ENCODE data around the gene STRIP2.
A peak's percentile ranks its signal among the peaks of the same experiment; 100 is the strongest.

The STRIP2 gene

DNA sequence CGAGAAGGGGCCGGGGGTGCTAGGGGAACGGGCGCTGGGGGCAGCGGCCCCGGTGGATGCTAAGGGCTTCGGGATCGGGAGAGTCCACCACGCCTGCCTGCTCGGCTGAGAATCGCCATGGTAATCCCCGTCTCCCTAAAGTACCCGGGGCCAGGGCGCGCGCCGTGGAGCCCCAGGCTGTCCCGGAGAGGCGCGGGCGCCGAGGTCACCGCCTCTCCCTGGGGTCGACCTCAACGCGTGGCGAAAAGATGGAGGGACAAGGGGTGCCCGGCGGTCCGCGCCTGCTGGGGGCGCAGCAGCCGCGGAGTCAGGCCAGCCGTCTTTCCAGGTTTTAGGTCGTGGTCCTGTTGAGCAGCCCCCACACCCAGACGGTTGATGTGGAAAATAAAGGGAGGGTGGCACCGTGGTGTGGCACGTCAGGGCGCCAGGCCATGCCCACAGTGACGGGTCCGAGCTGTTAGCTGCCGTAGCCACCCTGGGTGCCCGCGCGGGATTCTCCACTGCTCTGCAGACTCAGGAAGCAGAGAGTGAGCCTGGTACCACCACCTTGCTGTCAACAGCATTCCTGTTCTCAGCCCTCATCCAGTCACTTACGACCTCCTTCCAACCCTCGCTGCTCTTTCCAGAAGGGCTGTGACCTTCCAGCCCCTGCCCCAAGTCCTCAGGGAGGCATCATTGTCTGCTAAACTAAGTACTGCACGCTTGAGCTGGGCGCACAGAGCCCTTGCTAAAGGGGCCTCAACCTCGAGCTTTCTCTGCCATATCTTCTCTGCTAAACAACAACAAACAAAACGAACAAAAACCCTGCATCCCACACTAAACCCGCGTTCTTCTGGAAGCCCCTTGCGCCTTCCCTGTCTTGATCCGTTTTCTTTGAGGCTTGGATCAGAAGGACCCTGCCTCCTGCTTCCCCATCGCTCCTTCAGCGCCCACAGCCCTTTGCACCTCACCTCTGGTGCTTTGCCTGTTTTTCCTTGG, 68.8 kb downstream of the STRIP2 start:
- ATAC-seq (ENCODE audit: insufficient read depth, low read depth): no peak

DNA sequence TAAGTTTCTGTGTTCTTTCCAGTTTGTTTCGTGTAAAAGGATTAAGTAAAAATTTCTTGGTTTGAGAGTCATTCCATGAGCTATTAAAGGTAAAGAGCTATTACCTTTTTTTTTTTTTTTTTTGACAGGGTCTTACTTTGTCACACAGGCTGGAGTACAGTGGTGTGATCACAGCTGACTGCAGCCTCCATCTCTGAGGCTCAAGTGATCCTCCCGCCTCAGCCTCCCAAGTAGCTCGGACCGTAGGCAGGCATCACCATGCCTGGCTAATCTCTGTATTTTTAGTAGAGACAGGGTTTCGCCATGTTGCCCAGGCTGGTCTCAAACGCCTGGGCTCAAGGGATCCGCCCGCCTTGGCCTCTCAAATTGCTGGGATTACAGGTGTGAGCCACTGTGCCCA, 69.5 kb downstream of the STRIP2 start:
- Histone ChIP-seq H4K20me1 (ENCODE audit: insufficient read depth, low read length) (no peaks in the 10 kb centered on the region), H3K9ac (ENCODE audit: low read depth, low read length) (no peak overlapping the region), H3K4me2 (ENCODE audit: insufficient read depth, low read length) (no peak overlapping the region), H3K27ac (ENCODE audit: low read length) (no peak overlapping the region), H3K27me3 (ENCODE audit: insufficient read depth, low read length, poor library complexity) (no peaks in the 10 kb centered on the region), H3K4me3 (ENCODE audit: low read depth in 1 of 2, low read length in 2 of 2) (no peak overlapping the region), H3K79me2 (ENCODE audit: insufficient read depth, low read length) (no peaks in the 10 kb centered on the region), H2AFZ (ENCODE audit: low read depth, low read length) (no peak overlapping the region), H3K9me3 (ENCODE audit: insufficient read depth, low read length, severe bottlenecking) (no peaks in the 10 kb centered on the region), H3K36me3 (ENCODE audit: insufficient read depth, low read length) (no peaks in the 10 kb centered on the region), H3K4me1 (ENCODE audit: insufficient read depth, low read length) (peaks cover 18% of the 10 kb centered on the region)
- DNase-seq (no peak), ATAC-seq (ENCODE audit: insufficient read depth, low read depth) (no peak)
- TF ChIP-seq, protein P1, sequence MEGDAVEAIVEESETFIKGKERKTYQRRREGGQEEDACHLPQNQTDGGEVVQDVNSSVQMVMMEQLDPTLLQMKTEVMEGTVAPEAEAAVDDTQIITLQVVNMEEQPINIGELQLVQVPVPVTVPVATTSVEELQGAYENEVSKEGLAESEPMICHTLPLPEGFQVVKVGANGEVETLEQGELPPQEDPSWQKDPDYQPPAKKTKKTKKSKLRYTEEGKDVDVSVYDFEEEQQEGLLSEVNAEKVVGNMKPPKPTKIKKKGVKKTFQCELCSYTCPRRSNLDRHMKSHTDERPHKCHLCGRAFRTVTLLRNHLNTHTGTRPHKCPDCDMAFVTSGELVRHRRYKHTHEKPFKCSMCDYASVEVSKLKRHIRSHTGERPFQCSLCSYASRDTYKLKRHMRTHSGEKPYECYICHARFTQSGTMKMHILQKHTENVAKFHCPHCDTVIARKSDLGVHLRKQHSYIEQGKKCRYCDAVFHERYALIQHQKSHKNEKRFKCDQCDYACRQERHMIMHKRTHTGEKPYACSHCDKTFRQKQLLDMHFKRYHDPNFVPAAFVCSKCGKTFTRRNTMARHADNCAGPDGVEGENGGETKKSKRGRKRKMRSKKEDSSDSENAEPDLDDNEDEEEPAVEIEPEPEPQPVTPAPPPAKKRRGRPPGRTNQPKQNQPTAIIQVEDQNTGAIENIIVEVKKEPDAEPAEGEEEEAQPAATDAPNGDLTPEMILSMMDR (IDR thresholded peaks at IDR 0.05; ENCODE audit: borderline replicate concordance, extremely low read depth, low read length, poor library complexity, severe bottlenecking): no peak

More for the DNA sequence above, 68.8 kb downstream of the STRIP2 start:
- TF ChIP-seq, protein P1 (IDR thresholded peaks at IDR 0.05; ENCODE audit: borderline replicate concordance, extremely low read depth, low read length, poor library complexity, severe bottlenecking): no peak
- TF ChIP-seq EZH2 (IDR thresholded peaks at IDR 0.05; ENCODE audit: borderline replicate concordance, low read depth, low read length, severe bottlenecking): no peak
- Histone ChIP-seq H3K4me3 (ENCODE audit: low read depth in 1 of 2, low read length in 2 of 2) (peak overlapping the region in 1 of 2 experiments; percentile 65; a peak in 2 of 4 replicates), H2AFZ (ENCODE audit: low read depth, low read length) (peak overlapping the region; percentile 67), H3K79me2 (ENCODE audit: insufficient read depth, low read length) (no peaks in the 10 kb centered on the region), H3K9ac (ENCODE audit: low read depth, low read length) (peak overlapping the region; percentile 53), H3K4me2 (ENCODE audit: insufficient read depth, low read length) (peak overlapping the region; percentile 96), H3K4me1 (ENCODE audit: insufficient read depth, low read length) (peaks cover 18% of the 10 kb centered on the region), H3K9me3 (ENCODE audit: insufficient read depth, low read length, severe bottlenecking) (no peaks in the 10 kb centered on the region), H3K36me3 (ENCODE audit: insufficient read depth, low read length) (no peaks in the 10 kb centered on the region), H3K27ac (ENCODE audit: low read length) (no peak overlapping the region), H4K20me1 (ENCODE audit: insufficient read depth, low read length) (no peaks in the 10 kb centered on the region), H3K27me3 (ENCODE audit: insufficient read depth, low read length, poor library complexity) (no peaks in the 10 kb centered on the region)
- no peak for DNase-seq

GRCh38 chr7:129512192-129512591, 78.0 kb downstream of the STRIP2 start:
- Histone ChIP-seq H2AFZ (ENCODE audit: low read depth, low read length) (no peak overlapping the region), H3K79me2 (ENCODE audit: insufficient read depth, low read length) (no peaks in the 10 kb centered on the region), H4K20me1 (ENCODE audit: insufficient read depth, low read length) (no peaks in the 10 kb centered on the region), H3K27me3 (ENCODE audit: insufficient read depth, low read length, poor library complexity) (peaks cover 4% of the 10 kb centered on the region), H3K9ac (ENCODE audit: low read depth, low read length) (no peak overlapping the region), H3K4me2 (ENCODE audit: insufficient read depth, low read length) (no peak overlapping the region), H3K4me1 (ENCODE audit: insufficient read depth, low read length) (no peaks in the 10 kb centered on the region), H3K27ac (ENCODE audit: low read length) (no peak overlapping the region), H3K9me3 (ENCODE audit: insufficient read depth, low read length, severe bottlenecking) (no peaks in the 10 kb centered on the region), H3K36me3 (ENCODE audit: insufficient read depth, low read length) (no peaks in the 10 kb centered on the region), H3K4me3 (ENCODE audit: low read depth in 1 of 2, low read length in 2 of 2) (no peak overlapping the region)
- TF ChIP-seq, protein P1 (IDR thresholded peaks at IDR 0.05; ENCODE audit: borderline replicate concordance, extremely low read depth, low read length, poor library complexity, severe bottlenecking): no peak
- TF ChIP-seq EZH2 (IDR thresholded peaks at IDR 0.05; ENCODE audit: borderline replicate concordance, low read depth, low read length, severe bottlenecking): no peak
- ATAC-seq (ENCODE audit: insufficient read depth, low read depth): no peak
- no peak for DNase-seq
